ENCODE data around the gene ZBTB40. TPM values are rescaled to one million over a fixed set of nuclear protein-coding genes. Genes with fewer than 3 reads are reported as not detected.
A peak's percentile ranks its signal among the peaks of the same experiment; 100 is the strongest.

ZBTB40 gene
- total RNA-seq, 1 experiment from 2014 or later: 16.3 TPM

DNA sequence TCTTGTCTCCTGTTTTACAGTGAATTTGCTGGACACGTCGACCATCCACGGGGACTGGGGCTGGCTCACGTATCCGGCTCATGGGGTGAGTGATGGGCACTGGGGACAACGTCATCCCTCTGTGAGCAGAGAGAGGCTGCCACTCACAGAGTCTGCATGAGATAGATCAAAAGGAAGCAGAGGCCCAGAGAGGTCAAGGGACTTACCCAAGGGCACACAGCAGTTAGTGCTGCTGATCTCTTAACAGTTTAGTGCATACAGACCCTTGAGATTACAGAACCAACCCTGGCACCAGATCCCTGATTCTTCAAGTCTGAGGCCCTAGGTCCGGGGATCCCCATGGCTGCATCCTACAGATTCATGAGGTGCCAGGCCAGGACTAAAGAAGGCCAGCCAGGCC, 117.6 kb downstream of the ZBTB40 start:
- WGBS (ENCODE audit: extremely low coverage, insufficient read length, low lambda C conversion rate): no CpG with 5 or more reads among the region's 7 CpGs
- H4K8ac ChIP-seq (replicated peaks; ENCODE audit: insufficient read length, low read depth, low read length): no peak overlapping the region
- no peaks in the 10 kb centered on the region for H3K9me3 Mint-ChIP-seq

More for the DNA sequence above, 117.6 kb downstream of the ZBTB40 start:
- Histone ChIP-seq H3K9me3 (ENCODE audit: control insufficient read depth, low read depth, low read length) (no peaks in the 10 kb centered on the region), H4K5ac (ENCODE audit: insufficient read length, low read depth, low read length) (no peak overlapping the region), H3K79me2 (ENCODE audit: insufficient read depth, low read length) (no peaks in the 10 kb centered on the region), H3K9ac (ENCODE audit: extremely low read depth, insufficient read length, low read length) (no peak overlapping the region), H2BK20ac (ENCODE audit: low read depth, low read length, poor library complexity, severe bottlenecking) (no peak overlapping the region), H3K14ac (ENCODE audit: insufficient read depth, low read length) (no peak overlapping the region), H3K18ac (ENCODE audit: insufficient read length, low read depth, low read length) (no peak overlapping the region), H4K91ac (ENCODE audit: insufficient read length, low read depth, low read length) (no peak overlapping the region), H3K4me2 (ENCODE audit: insufficient read depth, insufficient read length, low read length) (no peak overlapping the region), H3K56ac (ENCODE audit: insufficient read length, low read depth, low read length) (no peak overlapping the region), H3K27me3 (ENCODE audit: insufficient read depth, low read length) (no peaks in the 10 kb centered on the region; the same call in 1 of the 2 replicates), H4K20me1 (ENCODE audit: control insufficient read depth, insufficient read depth, insufficient read length) (no peaks in the 10 kb centered on the region), H2BK5ac (ENCODE audit: insufficient read length, low read length) (no peak overlapping the region), H2AFZ (ENCODE audit: low read length) (no peak overlapping the region), H2BK15ac (ENCODE audit: low read depth, low read length) (no peak overlapping the region), H3K23me2 (ENCODE audit: insufficient read length, low read depth, low read length, poor library complexity, severe bottlenecking) (no peaks in the 10 kb centered on the region), H2BK120ac (ENCODE audit: low read depth, low read length, poor library complexity, severe bottlenecking) (no peak overlapping the region), H3K23ac (ENCODE audit: insufficient read length, low read depth, low read length) (no peak overlapping the region), H3K4me1 (ENCODE audit: insufficient read depth, low read length) (peaks cover 2% of the 10 kb centered on the region; the same call in 1 of the 2 replicates), H2BK12ac (ENCODE audit: insufficient read length, low read depth, low read length) (no peak overlapping the region), H3K4ac (ENCODE audit: low read depth, low read length) (no peak overlapping the region), H2AK5ac (ENCODE audit: insufficient read length, low read length) (no peak overlapping the region), H3K27ac (ENCODE audit: insufficient read length, low read depth, low read length) (no peak overlapping the region), H3K79me1 (ENCODE audit: insufficient read depth, low read depth, low read length, poor library complexity, severe bottlenecking) (no peaks in the 10 kb centered on the region), H3T11ph (ENCODE audit: low read length) (no peak overlapping the region)
- Mint-ChIP-seq H3K27me3 (ENCODE audit: low read depth) (peaks cover 13% of the 10 kb centered on the region), H3K4me3 (no peak overlapping the region), H3K27ac (peak overlapping the region in 1 of 3 experiments; percentile 17; a peak in 1 of 7 replicates), H3K36me3 (ENCODE audit: insufficient read depth in 1 of 3, low read depth in 3 of 3) (no peaks in the 10 kb centered on the region; a peak in 1 of 7 replicates), H3K4me1 (peaks cover 11 to 33% of the 10 kb centered on the region in 2 experiments)
- DNase-seq: no peak
- TF ChIP-seq, protein P1, sequence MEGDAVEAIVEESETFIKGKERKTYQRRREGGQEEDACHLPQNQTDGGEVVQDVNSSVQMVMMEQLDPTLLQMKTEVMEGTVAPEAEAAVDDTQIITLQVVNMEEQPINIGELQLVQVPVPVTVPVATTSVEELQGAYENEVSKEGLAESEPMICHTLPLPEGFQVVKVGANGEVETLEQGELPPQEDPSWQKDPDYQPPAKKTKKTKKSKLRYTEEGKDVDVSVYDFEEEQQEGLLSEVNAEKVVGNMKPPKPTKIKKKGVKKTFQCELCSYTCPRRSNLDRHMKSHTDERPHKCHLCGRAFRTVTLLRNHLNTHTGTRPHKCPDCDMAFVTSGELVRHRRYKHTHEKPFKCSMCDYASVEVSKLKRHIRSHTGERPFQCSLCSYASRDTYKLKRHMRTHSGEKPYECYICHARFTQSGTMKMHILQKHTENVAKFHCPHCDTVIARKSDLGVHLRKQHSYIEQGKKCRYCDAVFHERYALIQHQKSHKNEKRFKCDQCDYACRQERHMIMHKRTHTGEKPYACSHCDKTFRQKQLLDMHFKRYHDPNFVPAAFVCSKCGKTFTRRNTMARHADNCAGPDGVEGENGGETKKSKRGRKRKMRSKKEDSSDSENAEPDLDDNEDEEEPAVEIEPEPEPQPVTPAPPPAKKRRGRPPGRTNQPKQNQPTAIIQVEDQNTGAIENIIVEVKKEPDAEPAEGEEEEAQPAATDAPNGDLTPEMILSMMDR (conservative IDR thresholded peaks at IDR 0.05): no peak
